GM19328 (cell line): ENCODE measurements around the gene A1CF.

Source experiments
- ATAC-seq: cut with Tn5 transposase; IDR thresholded peaks from one replicate; pipeline ENCODE4 v1.9.1; 2021; ENCODE audit warnings: mild to moderate bottlenecking, moderate library complexity; ENCODE audit not compliant: unreplicated experiment

Gene A1CF

DNA sequence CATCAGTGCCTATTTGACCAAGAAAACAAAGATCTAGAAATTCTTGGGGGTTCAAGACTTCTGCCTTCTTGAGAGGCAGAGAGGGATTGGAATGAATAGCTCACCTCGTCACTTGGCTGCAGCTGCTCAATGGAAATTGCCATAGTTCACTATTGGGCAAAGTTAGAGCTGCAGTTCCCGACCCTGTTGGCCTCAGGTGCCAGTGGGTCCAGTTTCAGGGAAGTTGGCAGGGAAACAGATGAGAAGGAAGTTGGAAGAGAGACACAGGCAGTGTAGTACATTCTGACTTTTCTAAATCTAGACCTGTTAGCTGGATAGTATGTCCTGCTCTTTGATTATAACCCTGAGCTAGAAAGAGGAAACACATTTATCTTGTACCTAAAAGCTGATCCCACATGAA lies 19.1 kb downstream of the A1CF start:
- ATAC-seq, result no peak

DNA sequence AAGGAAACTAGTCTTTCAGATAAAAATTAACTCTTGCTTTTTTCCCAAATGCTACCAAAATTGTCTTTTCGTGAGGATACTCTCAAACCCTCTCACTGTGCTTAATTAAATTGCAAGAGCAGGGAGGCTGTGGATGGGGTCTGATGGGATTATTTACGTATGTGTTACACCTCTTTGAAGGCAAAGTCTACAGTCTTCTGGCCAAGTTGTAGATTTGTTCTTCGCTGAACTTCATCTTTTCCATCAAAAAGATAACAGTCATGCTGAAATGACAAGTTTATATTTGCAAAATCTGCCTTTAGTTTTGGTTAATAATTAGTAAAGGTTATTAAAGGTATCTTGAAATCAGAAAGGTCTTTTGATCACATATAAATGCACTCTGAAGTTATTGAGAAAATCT lies 22.7 kb downstream of the A1CF start:
- ATAC-seq, result no peak

DNA sequence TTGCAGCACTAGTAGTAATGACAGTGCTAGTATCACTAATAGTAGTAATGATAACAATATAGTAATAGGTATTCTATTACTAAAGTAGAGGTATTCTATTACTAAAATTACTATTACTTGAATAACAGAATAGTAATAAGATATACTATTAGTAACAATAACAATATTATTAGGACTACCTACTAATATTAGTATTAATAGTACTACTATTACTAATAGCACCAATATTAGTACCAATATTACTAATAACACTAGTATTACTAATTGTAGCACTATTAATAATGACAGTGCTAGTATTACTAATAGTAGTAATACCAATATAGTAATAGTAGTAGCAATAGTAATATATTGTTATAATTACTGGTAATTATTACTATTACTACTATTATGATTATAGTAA lies 24.1 kb downstream of the A1CF start:
- ATAC-seq, result no peak

GRCh38 chr10:50857579-50857978 lies 27.8 kb downstream of the A1CF start:
- ATAC-seq, result no peak

GRCh38 chr10:50855461-50855860 lies 30.0 kb downstream of the A1CF start:
- no peak for ATAC-seq

- no peak for ATAC-seq
Measured at GRCh38 chr10:50855015-50855414, 30.4 kb downstream of the A1CF start.

GRCh38 chr10:50853557-50853956 lies 31.9 kb downstream of the A1CF start:
- ATAC-seq, result no peak

- ATAC-seq, result no peak
Measured at GRCh38 chr10:50851884-50852671, 33.3 kb downstream of the A1CF start.

DNA sequence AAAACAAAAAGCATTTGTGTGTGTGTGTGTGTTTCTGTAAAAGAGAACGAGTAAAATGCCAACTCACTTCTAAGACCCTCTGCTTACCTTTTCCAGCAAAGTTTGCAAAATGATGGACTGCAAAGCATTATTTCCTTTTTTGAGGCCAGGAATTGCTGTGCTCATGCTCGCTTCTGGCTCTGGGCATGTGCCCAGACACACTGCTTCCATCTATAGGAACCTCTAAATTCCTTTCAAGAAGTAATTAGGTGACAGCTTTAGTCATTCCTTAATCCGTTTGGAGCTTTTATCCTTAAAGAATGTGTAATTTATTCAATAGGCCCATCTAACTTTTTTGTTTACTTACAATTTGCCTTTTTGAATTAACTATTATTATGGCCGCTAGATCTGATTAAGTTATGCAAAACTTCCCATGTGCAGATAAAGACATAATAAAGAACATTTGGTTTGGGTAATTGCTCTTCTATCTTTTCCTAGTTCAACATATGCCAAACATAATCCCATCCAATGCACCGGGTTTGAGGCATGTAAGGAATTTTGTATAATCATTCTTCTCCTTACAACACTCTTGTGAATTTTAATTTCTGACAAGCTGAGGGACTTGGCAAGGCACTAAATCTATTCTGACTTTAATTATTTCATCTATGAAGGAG lies 34.7 kb downstream of the A1CF start:
- ATAC-seq, result no peak

- no peak for ATAC-seq
Measured at GRCh38 chr10:50846753-50847152, 38.7 kb downstream of the A1CF start.

- ATAC-seq, result no peak
Measured at GRCh38 chr10:50837095-50837494, 48.3 kb downstream of the A1CF start.

DNA sequence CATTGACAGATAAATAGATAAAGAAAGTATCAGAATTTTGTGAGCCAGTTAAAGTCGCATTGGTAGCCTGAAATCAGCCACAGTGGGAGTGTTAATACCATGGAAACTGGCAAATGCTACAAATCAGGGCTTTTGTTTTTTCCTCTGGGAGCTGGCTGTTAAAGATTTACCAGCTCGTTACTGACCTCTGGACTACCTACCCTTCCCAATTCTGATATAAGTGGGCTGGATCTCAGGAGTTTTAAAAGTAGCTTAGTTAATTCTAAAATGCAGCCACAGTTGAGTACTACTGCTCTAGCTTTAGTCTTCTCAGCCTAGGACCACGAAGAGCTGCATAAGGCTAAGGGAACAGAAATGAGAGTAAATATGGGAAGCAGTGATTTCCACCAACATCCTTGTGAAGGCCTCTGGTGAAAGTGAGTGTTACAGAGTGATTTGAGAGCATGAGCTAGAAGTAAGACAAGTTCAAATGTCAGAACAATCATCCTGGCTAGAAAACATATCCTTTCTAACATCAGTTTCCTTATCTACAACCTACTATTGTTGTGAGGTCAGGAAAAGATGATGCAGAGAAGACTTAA lies 53.2 kb downstream of the A1CF start:
- no peak for ATAC-seq

- no peak for ATAC-seq
Measured at GRCh38 chr10:50830066-50830465, 55.4 kb downstream of the A1CF start.

- no peak for ATAC-seq
Measured at GRCh38 chr10:50824782-50825181, 60.6 kb downstream of the A1CF start.

DNA sequence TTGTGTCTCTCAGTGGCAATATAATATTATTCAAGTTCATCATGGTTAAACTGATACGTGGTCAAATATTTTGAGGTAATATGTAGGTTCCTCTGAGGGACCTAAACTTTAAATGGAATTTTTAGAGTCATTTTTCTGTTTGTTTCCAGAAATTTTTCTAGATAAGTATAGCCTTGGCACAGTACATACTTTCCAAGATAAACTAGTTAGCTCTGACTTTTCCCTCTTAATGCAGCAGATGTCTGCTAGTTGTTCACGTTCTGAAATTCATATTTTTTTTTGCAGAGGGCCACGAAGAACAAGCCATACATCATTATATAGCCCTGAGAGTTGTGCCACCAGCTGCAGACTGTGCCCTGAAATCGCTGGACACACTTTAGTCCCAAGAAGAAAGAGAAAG lies 61.6 kb downstream of the A1CF start:
- no peak for ATAC-seq

GRCh38 chr10:50809596-50809995 lies 75.8 kb downstream of the A1CF start:
- ATAC-seq, result no peak

GRCh38 chr10:50807851-50808776 lies 77.3 kb downstream of the A1CF start:
- ATAC-seq, result no peak

GRCh38 chr10:50805981-50806622 lies 79.3 kb downstream of the A1CF start:
- ATAC-seq, result no peak

DNA sequence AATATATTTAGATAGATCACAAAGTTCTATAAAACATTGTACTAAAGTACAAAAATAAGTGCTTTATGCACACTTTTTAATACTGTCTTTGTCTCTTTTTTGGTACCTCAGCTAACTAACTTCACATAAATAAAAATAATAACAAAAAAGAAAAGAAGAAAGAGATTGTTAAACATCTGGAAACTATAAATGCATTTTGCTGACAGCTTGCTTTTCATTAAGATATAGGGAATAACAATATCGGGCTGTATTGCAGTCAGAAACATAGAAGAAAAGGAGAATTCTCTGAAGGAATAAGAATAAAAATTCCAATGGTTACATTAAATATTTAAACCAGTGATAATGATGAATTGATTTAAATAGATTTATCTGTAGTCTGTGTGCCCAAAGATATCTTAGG lies 85.8 kb downstream of the A1CF start:
- ATAC-seq, result no peak

GRCh38 chr10:50798297-50798696 lies 87.1 kb downstream of the A1CF start:
- no peak for ATAC-seq

DNA sequence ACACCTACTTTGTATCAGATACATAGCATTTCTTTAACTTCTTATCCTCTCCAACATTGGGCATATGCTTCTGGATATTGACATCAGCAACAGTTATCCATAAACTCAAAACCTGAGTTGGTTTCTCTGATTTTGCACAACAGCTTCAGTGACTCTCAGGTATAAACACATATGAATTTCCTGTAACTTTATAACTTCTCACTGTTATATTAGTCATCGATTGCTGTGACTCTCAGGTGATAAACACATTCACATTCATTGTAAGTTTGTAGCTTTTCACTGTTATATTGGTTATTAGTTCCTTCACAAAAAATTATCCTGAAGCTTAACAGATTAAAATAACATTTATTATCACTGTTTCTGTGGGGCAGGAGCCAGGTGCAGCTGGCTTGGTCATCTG lies 88.7 kb downstream of the A1CF start:
- ATAC-seq, result no peak
